Dermis blood vessel endothelial cell (primary cell): ENCODE data around the gene FLNC. TPM values are rescaled to one million over a fixed set of nuclear protein-coding genes. Genes with fewer than 3 reads are reported as not detected.

Experiments
- DNase-seq: peaks from one replicate; pipeline ENCODE4 v3.0.0; 2010
- total RNA-seq: library from RNA; depleted of rRNA; stranded (reverse); fragments of >200 nt; gene quantifications from 2 replicates; pipeline ENCODE4 v1.2.3, GENCODE V29; 2014

Gene FLNC
- total RNA-seq, 1 donor from 2014 or later, result 117 TPM

- DNase-seq, result peak; percentile 97
Observed at GRCh38 chr7:128833148-128833945, 3.1 kb downstream of the FLNC start.

GRCh38 chr7:128833946-128834325, 3.7 kb downstream of the FLNC start:
- DNase-seq, result no peak

GRCh38 chr7:128835231-128835751, 5.1 kb downstream of the FLNC start:
- DNase-seq, result no peak

GRCh38 chr7:128835790-128836641, 5.8 kb downstream of the FLNC start:
- no peak for DNase-seq

- DNase-seq, result no peak
Observed at GRCh38 chr7:128836729-128837348, 6.6 kb downstream of the FLNC start.

- DNase-seq, result no peak
Observed at GRCh38 chr7:128837521-128837921, 7.3 kb downstream of the FLNC start.

GRCh38 chr7:128838109-128838779, 8.0 kb downstream of the FLNC start:
- DNase-seq, result no peak

GRCh38 chr7:128838981-128839731, 8.9 kb downstream of the FLNC start:
- no peak for DNase-seq

- DNase-seq, result no peak
Observed at GRCh38 chr7:128839751-128840177, 9.6 kb downstream of the FLNC start.

- no peak for DNase-seq
Observed at GRCh38 chr7:128840326-128841170, 10.3 kb downstream of the FLNC start.

GRCh38 chr7:128841171-128841690, 11.0 kb downstream of the FLNC start:
- DNase-seq, result no peak

GRCh38 chr7:128841921-128842673, 11.9 kb downstream of the FLNC start:
- DNase-seq, result peak; percentile 67

- DNase-seq, result no peak
Observed at GRCh38 chr7:128842674-128843641, 12.8 kb downstream of the FLNC start.

- DNase-seq, result no peak
Observed at GRCh38 chr7:128843938-128844621, 13.9 kb downstream of the FLNC start.

GRCh38 chr7:128844777-128845311, 14.6 kb downstream of the FLNC start:
- DNase-seq, result no peak

GRCh38 chr7:128845475-128845874, 15.3 kb downstream of the FLNC start:
- no peak for DNase-seq

- DNase-seq, result no peak
Observed at GRCh38 chr7:128845987-128846386, 15.8 kb downstream of the FLNC start.
